Astrocyte of the spinal cord (primary cell): ENCODE measurements around the gene LRRC3C.

ENCODE experiments used
- DNase-seq: peaks from one replicate; pipeline ENCODE4 v3.0.0; 2011; ENCODE audit warnings: low read depth, low spot score
- H3K4me3 ChIP-seq: 2 replicates; pipeline ENCODE4 v1.5.1; 2011; ENCODE audit warnings: low read depth, mild to moderate bottlenecking, low read length, moderate library complexity
- CTCF ChIP-seq: IDR thresholded peaks from 2 replicates; pipeline ENCODE4 v1.5.1; 2012; ENCODE audit warnings: low read depth, mild to moderate bottlenecking, low read length, inconsistent platforms
- in situ Hi-C: cut with HindIII; loops from 2 replicates; pipeline ENCODE4 v1.10.0; 2017; ENCODE audit warnings: low sequenced_read_pairs

Gene LRRC3C

GRCh38 chr17:39969375-39969774 lies 41.8 kb downstream of the LRRC3C start:
- no peak overlapping the region for H3K4me3 ChIP-seq
- no peak for TF ChIP-seq CTCF
- no peak for DNase-seq
- in situ Hi-C loops, result no loop called here

GRCh38 chr17:39970157-39970692 lies 42.7 kb downstream of the LRRC3C start:
- H3K4me3 ChIP-seq, result no peak overlapping the region
- TF ChIP-seq CTCF, result no peak
- in situ Hi-C loops, result no loop called here
- no peak for DNase-seq

- no peak for DNase-seq
- no peak for TF ChIP-seq CTCF
- in situ Hi-C loops, result no loop called here
- H3K4me3 ChIP-seq, result no peak overlapping the region
These were observed 43.6 kb downstream of the LRRC3C start for GRCh38 chr17:39971076-39971603.

GRCh38 chr17:39972271-39972670 lies 44.7 kb downstream of the LRRC3C start:
- no peak for TF ChIP-seq CTCF
- in situ Hi-C loops, result no loop called here
- peak; percentile 5 for DNase-seq
- H3K4me3 ChIP-seq, result no peak overlapping the region

GRCh38 chr17:39973496-39973895 lies 46.0 kb downstream of the LRRC3C start:
- no peak for TF ChIP-seq CTCF
- H3K4me3 ChIP-seq, result no peak overlapping the region
- DNase-seq, result no peak
- in situ Hi-C loops, result no loop called here

- DNase-seq, result no peak
These were observed 46.9 kb downstream of the LRRC3C start for GRCh38 chr17:39974433-39974832.

More at GRCh38 chr17:39974433-39974832, 46.9 kb downstream of the LRRC3C start:
- in situ Hi-C loops, result no loop called here
- TF ChIP-seq CTCF, result peak; percentile 2
- no peak overlapping the region for H3K4me3 ChIP-seq
